Epithelial cell of prostate (primary cell): ENCODE results near the gene LSS.

Source experiments
- DNase-seq: peaks from one replicate; pipeline ENCODE4 v3.0.0-alpha.2; 2011; ENCODE audit warnings: low read depth, low spot score
- H3K27ac ChIP-seq: fragments of 450-650 bp; 2 replicates; pipeline ENCODE4 v1.5.1; 2017; ENCODE audit warnings: mild to moderate bottlenecking

LSS gene

GRCh38 chr21:46228345-46229051 lies at the start of gene LSS:
LSS (minus strand) TSS chr21:46228774; CDS start chr21:46228745, 29 bp downstream.
- peak within 1 kb of the TSS; percentile 60 for H3K27ac ChIP-seq
- DNase-seq = peak; percentile 86

DNA sequence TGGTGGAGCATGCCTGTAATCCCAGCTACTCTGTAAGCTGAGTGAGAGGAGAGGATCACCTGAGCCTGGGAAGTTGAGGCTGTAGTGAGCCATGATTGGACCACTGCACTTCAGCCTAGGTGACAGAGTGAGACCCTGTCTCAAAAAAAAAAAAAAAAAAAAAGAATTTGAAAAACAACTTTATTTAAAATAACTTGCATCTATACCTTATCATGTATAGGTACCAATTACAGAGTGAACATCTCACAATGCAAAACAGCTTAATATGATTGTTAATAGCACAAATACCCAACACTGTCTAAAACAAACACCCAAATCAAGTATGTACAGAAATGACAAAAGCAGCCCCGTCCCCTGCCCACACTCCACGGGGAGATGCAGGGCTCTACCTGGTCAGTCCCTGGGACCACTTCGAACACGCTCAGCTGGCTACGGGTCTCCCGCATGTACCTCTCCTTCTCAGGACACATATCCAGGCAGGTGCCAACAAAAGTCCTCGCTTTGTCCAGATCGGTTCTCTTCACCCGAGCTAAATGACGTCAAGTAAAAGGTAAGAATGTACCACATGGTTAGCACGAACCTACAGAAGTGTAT lies 46.3 kb upstream of the LSS start:
- no peak for DNase-seq
- H3K27ac ChIP-seq = no peak overlapping the region

DNA sequence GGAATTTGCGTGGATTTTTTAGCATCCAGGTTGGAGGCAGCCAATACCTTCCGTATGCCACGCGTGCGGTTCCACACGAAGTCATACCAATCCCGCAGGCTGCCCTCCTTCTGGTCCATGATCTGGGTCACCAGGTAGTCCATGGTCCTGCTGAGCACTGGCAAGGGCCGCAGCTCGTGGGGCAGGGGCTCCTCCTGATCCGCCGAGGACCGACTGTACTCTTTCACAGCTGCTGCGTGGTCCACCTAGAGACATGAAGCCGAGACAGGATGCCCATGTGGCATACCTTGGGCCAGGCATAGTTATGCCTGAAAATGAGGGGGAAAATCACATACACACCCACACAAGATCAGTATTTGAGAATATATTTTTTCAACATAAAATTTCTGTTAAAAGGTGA lies 44.8 kb upstream of the LSS start:
- DNase-seq = no peak
- H3K27ac ChIP-seq = no peak overlapping the region

- H3K27ac ChIP-seq = no peak overlapping the region
- DNase-seq = no peak
These were observed 40.9 kb upstream of the LSS start for GRCh38 chr21:46269466-46269865.

DNA sequence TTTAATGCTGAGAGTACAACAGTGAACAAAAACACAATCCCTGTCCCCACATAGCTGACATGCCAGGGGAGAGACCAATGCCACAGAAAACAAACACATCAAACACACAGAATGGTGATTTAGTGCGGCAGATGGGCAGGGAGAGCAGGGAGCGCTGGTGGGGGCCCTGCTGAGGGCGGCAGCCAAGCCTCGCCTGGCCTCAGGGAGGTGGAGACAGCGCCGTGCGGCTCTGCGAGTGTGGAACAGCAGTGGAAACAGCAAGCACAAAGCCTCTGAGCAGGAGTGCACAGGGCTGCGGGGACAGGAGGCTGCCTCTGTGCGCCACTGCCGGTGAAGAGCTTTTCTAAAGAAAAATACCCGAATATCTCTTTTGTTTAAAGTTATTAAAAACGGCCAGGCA lies 39.8 kb upstream of the LSS start:
- H3K27ac ChIP-seq = no peak overlapping the region
- DNase-seq = no peak

DNA sequence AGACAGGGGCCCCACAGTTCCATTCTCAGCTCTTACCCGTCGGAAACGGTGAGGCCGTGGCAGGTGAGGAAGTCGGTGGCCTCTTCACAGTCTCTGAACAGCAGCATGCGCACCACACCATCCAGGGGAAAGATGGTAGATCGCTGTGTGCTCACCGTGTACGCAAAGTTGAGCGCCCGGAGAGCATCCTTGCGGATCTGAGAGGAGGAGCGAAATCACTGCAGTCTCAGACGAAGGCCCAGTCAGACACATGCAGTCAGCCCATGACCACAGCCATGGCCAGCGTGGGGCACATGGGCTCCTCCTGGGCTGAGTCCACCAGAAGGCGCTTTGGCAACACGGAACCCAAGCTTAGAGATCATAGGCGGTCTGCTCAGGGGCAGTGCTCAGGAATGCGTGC lies 38.4 kb upstream of the LSS start:
- no peak for DNase-seq
- no peak overlapping the region for H3K27ac ChIP-seq

DNA sequence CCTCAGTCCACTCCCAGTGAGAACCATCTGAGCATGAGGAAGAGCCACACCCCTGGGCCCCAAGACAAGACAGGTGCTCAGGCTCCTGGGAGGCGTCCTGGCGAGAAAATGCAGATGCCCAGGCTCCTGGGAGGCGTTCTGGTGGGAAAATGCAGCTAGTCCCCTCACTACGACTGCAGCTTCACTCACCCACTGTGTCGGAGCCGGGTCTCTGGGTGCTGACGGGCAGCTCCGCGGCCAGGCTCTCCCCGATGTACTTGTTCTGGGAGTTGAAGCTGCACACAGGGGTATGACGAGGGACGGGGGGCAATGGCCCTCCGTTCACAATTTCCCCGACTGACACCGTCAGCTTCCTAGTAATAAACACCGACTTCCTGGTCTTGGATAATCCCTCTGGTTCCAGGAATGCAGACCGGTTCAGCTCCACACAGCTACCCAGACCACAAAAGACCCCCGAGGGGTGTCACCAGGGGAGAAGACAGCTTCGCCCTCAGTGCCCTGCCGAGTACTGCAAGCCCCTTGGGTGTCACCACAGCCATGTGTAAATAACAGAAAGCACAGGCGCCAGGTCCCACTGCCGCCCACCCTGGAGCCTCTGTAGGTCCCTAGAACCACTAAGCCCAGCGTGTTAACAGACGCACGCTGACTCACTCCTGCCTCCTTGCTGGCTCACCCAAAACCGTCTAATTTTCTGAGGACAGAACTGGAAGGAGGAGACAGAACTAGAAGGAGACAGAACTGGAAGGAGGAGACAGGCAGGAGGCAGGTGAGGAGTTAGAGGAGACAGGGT lies 37.4 kb upstream of the LSS start:
- no peak overlapping the region for H3K27ac ChIP-seq
- DNase-seq = no peak

- no peak for DNase-seq
- H3K27ac ChIP-seq = no peak overlapping the region
These were observed 36.1 kb upstream of the LSS start for GRCh38 chr21:46264690-46265144.

DNA sequence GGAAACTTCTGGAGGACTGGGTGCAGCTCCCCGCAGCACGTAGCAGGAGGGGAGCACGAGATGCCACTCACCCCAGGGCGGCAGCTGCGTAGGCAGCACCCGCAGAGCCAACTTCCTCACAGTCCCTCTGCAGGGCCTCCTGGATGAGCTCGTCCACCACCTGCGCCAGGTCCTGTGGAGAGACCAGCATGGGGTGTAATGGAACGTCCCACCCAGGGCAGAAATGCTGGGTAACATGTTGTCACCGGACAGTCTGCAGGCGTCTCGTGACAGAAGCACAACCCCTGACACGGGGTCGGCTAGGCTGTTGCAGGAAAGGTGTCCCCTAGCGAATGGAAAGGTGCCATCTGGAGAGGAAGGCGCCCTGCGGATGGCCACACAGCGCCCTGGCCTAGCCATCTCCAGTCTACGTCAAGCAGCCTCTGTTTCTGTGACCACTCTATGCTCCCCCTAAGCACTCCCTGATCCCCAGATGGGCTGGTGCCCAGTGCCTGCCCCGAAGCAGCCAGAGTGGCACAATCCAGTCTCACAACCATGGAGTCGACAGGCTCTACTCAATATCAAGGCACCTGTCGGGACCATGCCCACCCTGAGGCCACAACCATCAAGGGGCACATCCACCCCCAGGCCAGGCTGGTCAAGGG lies 35.6 kb upstream of the LSS start:
- H3K27ac ChIP-seq = no peak overlapping the region
- DNase-seq = no peak

GRCh38 chr21:46256501-46256994 lies 28.0 kb upstream of the LSS start:
- no peak overlapping the region for H3K27ac ChIP-seq
- no peak for DNase-seq

GRCh38 chr21:46255758-46256337 lies 27.3 kb upstream of the LSS start:
- H3K27ac ChIP-seq = no peak overlapping the region
- DNase-seq = no peak

DNA sequence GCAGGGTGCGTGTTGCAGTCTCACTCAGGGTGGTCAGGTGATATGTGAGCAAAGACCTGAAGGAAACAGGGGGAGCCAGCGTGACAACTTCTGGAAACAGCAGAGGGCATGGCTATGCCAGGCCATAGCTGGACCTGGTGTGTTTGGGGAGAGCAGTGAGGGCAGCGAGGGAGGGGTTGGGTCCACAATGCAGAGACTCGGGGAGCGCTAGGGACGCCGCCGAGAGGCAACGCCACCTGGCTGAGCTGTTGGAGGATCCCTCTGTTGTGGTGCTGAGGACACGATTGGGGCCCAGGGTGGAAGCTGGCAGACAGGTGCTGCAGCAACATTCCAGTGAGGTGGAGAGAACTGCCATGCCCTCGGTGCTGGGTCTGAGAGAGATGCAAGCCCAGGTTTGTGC lies 26.6 kb upstream of the LSS start:
- H3K27ac ChIP-seq = no peak overlapping the region
- DNase-seq = no peak

- no peak for DNase-seq
- no peak overlapping the region for H3K27ac ChIP-seq
These were observed 25.8 kb upstream of the LSS start for GRCh38 chr21:46254208-46254975.

DNA sequence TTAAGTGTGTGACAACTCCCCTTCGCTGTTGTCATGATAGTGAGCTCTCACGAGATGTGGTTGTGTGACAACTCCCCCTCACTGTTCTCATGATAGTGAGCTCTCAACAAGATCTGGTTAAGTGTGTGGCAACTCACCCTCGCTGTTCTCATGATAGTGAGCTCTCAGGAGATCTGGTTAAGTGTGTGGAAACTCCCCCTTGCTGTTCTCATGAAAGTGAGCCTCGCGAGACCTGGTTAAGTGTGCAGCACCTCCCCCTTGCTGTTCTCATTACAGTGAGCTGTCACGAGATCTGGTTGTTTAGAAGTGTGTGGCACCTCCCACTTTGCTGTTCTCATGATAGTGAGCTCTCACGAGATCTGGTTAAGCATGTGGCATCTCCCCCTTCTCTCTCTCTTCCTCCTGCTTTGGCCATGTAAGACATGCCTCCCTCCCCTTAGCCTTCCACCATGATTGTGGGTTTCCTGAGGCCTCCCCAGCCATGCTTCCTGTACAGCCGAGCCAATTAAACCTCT lies 25.1 kb upstream of the LSS start:
- H3K27ac ChIP-seq = no peak overlapping the region
- no peak for DNase-seq

DNA sequence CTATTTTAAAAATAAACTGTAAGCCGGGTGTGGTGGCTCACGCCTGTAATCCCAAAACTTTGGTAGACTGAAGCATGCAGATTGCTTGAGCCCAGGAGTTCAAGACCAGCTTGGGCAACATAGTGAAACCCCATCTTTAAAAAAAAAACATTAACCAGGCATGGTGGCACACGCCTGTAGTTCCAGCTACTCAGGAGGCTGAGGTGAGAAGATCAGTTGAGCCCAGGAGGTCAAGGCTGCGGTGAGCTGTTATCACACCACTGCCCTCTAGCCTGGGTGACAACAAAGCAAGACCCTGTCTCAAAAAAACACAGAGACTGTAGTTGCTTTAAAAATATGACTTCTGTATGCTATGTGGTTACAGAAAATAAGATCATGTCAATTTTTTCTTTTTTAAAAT lies 24.3 kb upstream of the LSS start:
- no peak for DNase-seq
- no peak overlapping the region for H3K27ac ChIP-seq

DNA sequence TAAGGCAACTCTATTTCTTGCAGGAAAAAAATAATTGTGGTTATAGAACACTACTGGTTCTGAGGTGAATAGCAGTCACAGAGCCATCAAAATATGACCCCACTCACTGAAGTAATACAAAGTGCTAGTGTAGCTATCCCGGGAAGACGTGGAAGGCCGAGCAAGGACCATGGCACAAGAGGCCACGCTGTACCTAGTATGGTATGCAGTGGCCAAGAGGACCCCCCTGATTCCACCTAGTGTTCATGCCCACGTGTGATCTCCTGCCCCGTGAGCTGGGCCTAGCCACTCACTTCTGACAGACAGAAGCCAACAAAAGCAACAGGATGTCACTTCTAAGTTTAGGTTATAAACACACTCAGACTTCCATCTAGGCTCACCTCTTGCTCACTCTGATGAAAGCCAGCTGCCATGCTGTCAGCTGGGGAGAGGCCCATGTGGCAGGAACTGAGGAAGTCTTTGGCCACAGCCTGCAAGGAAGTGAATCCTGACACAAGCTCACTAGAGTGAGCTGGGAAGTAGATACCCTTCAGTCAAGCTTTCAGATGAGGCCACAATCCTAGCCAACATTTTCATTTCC lies 21.7 kb upstream of the LSS start:
- DNase-seq = no peak
- H3K27ac ChIP-seq = no peak overlapping the region

GRCh38 chr21:46248827-46249226 lies 20.3 kb upstream of the LSS start:
- DNase-seq = no peak
- no peak overlapping the region for H3K27ac ChIP-seq

DNA sequence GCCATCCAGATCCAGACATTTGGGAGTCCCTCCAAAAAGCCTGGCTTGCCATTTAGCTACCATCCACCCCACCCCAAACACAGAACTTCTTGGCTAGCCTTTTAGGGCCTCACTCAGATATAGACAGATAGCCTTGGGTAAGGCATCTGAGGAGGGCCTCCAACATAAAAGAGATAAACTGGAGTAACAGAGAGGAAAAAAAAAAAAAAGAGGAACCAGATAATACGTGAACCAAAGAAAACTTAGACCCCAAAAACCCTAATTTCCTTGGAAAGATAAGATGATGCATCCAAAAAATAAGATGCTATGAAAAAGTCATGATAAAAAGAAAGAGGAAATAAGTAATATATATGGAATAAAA lies 19.8 kb upstream of the LSS start:
- H3K27ac ChIP-seq = no peak overlapping the region
- no peak for DNase-seq
